Kidney epithelial cell (primary cell): ENCODE data around the gene SSBP2. TPM values are rescaled to one million over a fixed set of nuclear protein-coding genes. Genes with fewer than 3 reads are reported as not detected.
"Not testable (repeated sequence)": the region's sequence is repeated elsewhere in the genome, so short reads cannot be mapped to it uniquely, and the experiment has no call there.

Experiments
- DNase-seq: peaks from one replicate; pipeline ENCODE4 v3.0.0-alpha.2; 2010; ENCODE audit warnings: low read depth
- H3K27me3 ChIP-seq: 2 replicates; pipeline ENCODE4 v1.6.0; 2011; ENCODE audit warnings: low read length; ENCODE audit not compliant: control insufficient read depth, insufficient read depth
- H3K36me3 ChIP-seq: 2 replicates; pipeline ENCODE4 v1.5.1; 2011; ENCODE audit warnings: low read length; ENCODE audit not compliant: control insufficient read depth, insufficient read depth
- H3K4me3 ChIP-seq: 2 replicates; pipeline ENCODE4 v1.5.1; 2011; ENCODE audit warnings: low read depth, mild to moderate bottlenecking, control low read depth, low read length
- total RNA-seq: library from RNA; depleted of rRNA; stranded (reverse); fragments of >200 nt; gene quantifications from 2 replicates; pipeline ENCODE4 v1.2.3, GENCODE V29; 2015
- TF ChIP-seq, protein P1 (sequence below): IDR thresholded peaks from 2 replicates; pipeline ENCODE4 v1.5.1; 2011; ENCODE audit warnings: mild to moderate bottlenecking, moderate library complexity, low read length, control low read depth, inconsistent platforms; ENCODE audit not compliant: insufficient read depth, poor library complexity, severe bottlenecking

Gene SSBP2
- total RNA-seq, 1 donor from 2014 or later, result 5.3 TPM

DNA sequence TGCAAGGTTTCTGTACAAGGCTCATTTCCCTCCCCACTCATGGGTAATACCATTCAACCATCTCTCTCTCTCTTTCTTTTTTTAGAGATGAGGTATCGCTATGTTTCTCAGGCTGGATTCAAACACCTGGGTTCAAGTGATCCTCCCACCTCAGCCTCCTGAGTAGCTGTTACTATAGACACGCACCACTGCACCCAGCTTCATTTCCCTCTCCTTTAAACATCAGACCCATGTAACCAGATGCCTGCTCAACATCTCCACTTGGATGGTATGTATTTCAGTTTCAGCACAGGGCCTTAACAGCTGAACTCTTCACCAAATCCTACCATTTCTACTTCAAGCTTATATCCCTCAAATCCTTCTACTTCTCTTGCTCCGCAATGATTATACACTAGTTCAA, 117.4 kb downstream of the SSBP2 start:
- Histone ChIP-seq H3K27me3 (no peaks in the 10 kb centered on the region), H3K4me3 (no peak overlapping the region), H3K36me3 (no peaks in the 10 kb centered on the region)
- DNase-seq, result no peak
- TF ChIP-seq, protein P1, sequence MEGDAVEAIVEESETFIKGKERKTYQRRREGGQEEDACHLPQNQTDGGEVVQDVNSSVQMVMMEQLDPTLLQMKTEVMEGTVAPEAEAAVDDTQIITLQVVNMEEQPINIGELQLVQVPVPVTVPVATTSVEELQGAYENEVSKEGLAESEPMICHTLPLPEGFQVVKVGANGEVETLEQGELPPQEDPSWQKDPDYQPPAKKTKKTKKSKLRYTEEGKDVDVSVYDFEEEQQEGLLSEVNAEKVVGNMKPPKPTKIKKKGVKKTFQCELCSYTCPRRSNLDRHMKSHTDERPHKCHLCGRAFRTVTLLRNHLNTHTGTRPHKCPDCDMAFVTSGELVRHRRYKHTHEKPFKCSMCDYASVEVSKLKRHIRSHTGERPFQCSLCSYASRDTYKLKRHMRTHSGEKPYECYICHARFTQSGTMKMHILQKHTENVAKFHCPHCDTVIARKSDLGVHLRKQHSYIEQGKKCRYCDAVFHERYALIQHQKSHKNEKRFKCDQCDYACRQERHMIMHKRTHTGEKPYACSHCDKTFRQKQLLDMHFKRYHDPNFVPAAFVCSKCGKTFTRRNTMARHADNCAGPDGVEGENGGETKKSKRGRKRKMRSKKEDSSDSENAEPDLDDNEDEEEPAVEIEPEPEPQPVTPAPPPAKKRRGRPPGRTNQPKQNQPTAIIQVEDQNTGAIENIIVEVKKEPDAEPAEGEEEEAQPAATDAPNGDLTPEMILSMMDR, result no peak

DNA sequence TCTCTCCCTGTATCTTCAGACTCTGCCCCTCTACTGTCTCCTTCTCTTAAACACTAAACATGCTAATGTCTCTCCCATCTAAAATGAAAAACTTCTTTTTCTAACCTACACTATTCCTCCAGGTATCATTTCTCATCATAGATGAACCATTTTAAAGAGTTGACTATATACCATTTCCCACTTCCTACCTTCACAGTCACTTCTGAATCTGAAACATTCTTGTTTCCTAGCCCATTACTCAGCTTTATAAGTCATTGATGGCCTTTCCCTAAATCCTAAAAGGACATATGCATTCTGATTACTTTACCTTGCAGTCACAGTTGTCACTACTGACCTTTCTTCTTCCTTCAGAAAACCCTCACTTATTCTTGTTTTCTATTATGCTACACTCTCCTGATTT, 118.2 kb downstream of the SSBP2 start:
- no peaks in the 10 kb centered on the region for H3K36me3 ChIP-seq
- no peaks in the 10 kb centered on the region for H3K27me3 ChIP-seq
- no peak overlapping the region for H3K4me3 ChIP-seq
- no peak for DNase-seq
- TF ChIP-seq, protein P1, result no peak

GRCh38 chr5:81631621-81632020, 119.3 kb downstream of the SSBP2 start:
- Histone ChIP-seq H3K36me3 (no peaks in the 10 kb centered on the region), H3K27me3 (no peaks in the 10 kb centered on the region), H3K4me3 (no peak overlapping the region)
- no peak for DNase-seq
- TF ChIP-seq, protein P1, result no peak

DNA sequence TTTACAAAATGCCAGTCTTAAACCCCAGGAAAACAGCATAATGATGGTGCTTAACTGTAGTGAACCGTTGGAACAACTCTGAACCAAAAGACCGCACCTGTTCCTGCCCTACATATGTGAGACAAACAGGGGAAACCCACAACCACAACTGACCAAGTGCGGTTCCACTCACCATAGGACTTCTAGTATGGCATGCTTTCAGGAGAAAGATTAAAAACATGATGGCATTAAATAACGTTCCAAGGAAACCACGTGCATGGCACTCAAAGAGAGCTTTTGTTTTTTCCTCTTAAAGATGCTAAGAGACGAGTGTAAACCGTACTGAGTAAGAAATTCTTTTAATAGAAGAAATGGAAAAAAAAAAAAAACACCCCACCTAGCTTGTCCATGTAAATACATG, 119.8 kb downstream of the SSBP2 start:
- no peak for DNase-seq
- no peak overlapping the region for H3K4me3 ChIP-seq
- TF ChIP-seq, protein P1, result no peak
- H3K36me3 ChIP-seq, result no peaks in the 10 kb centered on the region
- H3K27me3 ChIP-seq, result no peaks in the 10 kb centered on the region

GRCh38 chr5:81630684-81631083, 120.2 kb downstream of the SSBP2 start:
- DNase-seq, result no peak
- no peak overlapping the region for H3K4me3 ChIP-seq
- H3K36me3 ChIP-seq, result no peaks in the 10 kb centered on the region
- TF ChIP-seq, protein P1, result no peak
- H3K27me3 ChIP-seq, result no peaks in the 10 kb centered on the region

DNA sequence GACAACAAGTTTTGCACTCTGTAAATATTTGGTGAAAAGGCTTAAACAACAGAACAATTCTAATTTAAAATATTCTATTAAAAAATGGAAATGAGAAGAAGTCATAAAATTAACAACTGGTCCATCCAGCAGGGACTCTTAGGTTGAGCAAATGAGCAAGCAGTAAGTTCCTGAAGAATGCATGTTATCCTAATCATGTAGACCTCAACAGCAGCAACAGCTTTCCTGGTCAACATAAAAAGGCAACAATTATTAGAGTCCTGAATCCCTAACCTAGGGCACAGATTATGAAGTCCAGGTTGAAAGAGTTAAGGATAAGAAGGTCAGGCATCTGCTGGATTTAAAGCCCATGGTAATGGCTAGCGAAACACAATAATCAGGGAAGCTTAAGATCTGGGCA, 120.9 kb downstream of the SSBP2 start:
- Histone ChIP-seq H3K4me3 (no peak overlapping the region), H3K36me3 (no peaks in the 10 kb centered on the region), H3K27me3 (no peaks in the 10 kb centered on the region)
- TF ChIP-seq, protein P1, result no peak
- no peak for DNase-seq

DNA sequence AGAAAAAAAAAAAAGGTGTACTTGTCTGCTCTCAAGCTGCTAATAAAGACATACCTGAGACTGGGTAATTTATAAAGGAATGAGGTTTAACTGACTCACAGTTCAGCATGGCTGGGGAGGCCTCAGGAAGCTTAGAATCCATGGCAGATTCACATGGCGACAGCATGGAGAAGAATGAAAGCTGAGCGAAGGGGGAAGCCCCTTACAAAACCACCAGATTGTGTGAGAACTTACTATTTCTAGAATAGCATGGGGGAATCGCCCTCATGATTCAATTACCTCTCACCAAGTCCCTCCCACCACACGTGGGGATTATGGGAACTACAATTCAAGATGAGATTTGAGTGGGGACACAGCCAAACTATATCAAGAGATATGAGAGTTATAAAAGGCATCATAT, 122.8 kb downstream of the SSBP2 start:
- not testable (repeated sequence) for H3K27me3 ChIP-seq, H3K36me3 ChIP-seq, H3K4me3 ChIP-seq, DNase-seq
